HEK293 (cell line): Measurements from ENCODE around the gene STARD13.

Experiments used
- CTCF ChIP-seq: fragments of 450-650 bp; formaldehyde crosslinking; IDR thresholded peaks from 2 replicates; pipeline ENCODE4 v1.5.1; 2016; ENCODE audit warnings: missing biosample characterization, missing genetic modification characterization
- ZBTB7A ChIP-seq: fragments of 450-650 bp; formaldehyde crosslinking; IDR thresholded peaks from 2 replicates; pipeline ENCODE4 v1.5.1; 2016; ENCODE audit warnings: low read depth, missing biosample characterization, missing genetic modification characterization
- ZNF561 ChIP-seq: fragments of 450-650 bp; IDR thresholded peaks from 2 replicates; pipeline ENCODE4 v1.5.1; 2018; ENCODE audit warnings: missing biosample characterization, missing genetic modification characterization, borderline replicate concordance
- ZNF704 ChIP-seq: fragments of 450-650 bp; formaldehyde crosslinking; IDR thresholded peaks from 2 replicates; pipeline ENCODE4 v1.5.1; 2016; ENCODE audit warnings: missing biosample characterization, missing genetic modification characterization
- TF ChIP-seq, protein P1 (sequence below): fragments of 450-650 bp; formaldehyde crosslinking; IDR thresholded peaks from 2 replicates; pipeline ENCODE4 v1.5.1; 2016; ENCODE audit warnings: missing biosample characterization, missing genetic modification characterization

GRCh38 chr13:33334831-33335230 lies 49.3 kb upstream of the STARD13 start:
- no peak for TF ChIP-seq ZBTB7A (tag by site-specific recombination)
- TF ChIP-seq, protein P1, sequence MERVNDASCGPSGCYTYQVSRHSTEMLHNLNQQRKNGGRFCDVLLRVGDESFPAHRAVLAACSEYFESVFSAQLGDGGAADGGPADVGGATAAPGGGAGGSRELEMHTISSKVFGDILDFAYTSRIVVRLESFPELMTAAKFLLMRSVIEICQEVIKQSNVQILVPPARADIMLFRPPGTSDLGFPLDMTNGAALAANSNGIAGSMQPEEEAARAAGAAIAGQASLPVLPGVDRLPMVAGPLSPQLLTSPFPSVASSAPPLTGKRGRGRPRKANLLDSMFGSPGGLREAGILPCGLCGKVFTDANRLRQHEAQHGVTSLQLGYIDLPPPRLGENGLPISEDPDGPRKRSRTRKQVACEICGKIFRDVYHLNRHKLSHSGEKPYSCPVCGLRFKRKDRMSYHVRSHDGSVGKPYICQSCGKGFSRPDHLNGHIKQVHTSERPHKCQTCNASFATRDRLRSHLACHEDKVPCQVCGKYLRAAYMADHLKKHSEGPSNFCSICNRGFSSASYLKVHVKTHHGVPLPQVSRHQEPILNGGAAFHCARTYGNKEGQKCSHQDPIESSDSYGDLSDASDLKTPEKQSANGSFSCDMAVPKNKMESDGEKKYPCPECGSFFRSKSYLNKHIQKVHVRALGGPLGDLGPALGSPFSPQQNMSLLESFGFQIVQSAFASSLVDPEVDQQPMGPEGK (tag by site-specific recombination) = no peak
- TF ChIP-seq CTCF (tag by site-specific recombination) = no peak
- TF ChIP-seq ZNF561 (tag by site-specific recombination) = no peak
- TF ChIP-seq ZNF704 (tag by site-specific recombination) = no peak
